ENCODE results near the gene DIPK1C.
A peak's percentile ranks its signal among the peaks of the same experiment; 100 is the strongest.

- TF ChIP-seq CTCF (IDR thresholded peaks at IDR 0.05) (peak in 1 of 12 donors; percentile 8), POLR2A (IDR thresholded peaks at IDR 0.05) (no peak)
Observed at GRCh38 chr18:74450626-74451025, 6.5 kb downstream of the DIPK1C start.
